Measurements from ENCODE around the gene FARS2.
"Not testable (repeated sequence)": the region's sequence is repeated elsewhere in the genome, so short reads cannot be mapped to it uniquely, and the experiment has no call there.

Gene FARS2

GRCh38 chr6:5550631-5551030 is 289.3 kb downstream of the FARS2 start:
- DNase-seq, result no peak

GRCh38 chr6:5552243-5552642 is 290.9 kb downstream of the FARS2 start:
- DNase-seq, result no peak

DNA sequence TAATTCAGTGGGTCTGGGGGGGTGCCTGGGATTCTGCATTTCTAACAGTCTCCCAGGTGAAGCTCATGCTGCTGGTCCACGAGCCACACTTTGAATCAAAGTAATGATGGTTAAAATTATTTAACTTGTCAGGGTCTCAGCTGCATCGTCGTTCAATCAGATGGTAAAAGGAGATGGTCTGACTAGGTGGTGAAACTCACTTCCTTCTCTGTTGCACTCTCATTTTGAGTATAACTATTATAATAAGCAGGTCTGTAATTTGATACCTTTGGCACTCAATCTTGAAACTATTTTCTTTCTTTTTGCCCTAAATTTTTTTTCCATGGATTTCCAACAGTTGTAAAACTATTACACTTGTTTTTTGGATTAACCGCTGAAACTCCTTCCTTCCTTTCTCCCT is 292.5 kb downstream of the FARS2 start:
- DNase-seq, result no peak

DNA sequence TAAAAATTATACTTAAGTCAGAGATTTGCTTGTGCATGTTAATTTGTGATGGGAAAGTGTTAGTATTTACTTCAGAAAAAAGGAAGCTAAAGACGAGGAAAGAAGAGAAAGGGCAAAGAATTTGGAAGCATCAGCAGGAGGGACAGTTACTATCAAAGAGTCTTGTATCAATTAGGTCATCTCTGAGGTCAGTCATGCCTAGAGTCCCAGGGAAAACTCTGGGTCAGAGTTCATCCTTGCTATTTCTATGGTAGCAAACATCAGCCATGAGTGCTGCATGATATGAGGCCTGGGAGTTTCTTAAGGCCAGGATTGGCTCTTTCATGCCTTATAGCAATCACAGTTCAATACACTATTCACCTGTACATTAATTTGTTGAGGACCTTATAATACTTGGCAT is 292.9 kb downstream of the FARS2 start:
- no peak for DNase-seq

GRCh38 chr6:5556011-5556410 is 294.7 kb downstream of the FARS2 start:
- DNase-seq, result no peak

DNA sequence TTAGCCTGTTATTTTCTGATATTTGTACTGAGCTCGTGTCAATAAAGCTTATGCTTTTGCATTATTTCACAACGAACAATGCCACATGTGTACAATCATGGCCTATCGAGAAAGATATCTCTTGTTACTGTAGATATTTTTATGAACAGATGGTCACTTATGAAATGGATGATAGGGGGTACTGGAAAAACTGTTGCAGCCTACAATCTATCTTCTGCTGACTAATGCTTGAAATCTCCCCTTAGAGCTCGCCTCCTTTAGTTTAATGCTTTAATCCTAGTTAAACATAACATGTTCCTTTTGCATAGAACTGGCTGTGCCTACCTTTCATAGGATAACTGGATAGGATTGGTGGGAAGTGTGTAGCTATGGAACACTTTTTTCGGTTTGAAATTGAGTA is 296.2 kb downstream of the FARS2 start:
- DNase-seq, result no peak

- no peak for DNase-seq
Measured at GRCh38 chr6:5559651-5560050, 298.3 kb downstream of the FARS2 start.

- DNase-seq, result no peak
Measured at GRCh38 chr6:5562277-5562676, 301.0 kb downstream of the FARS2 start.

DNA sequence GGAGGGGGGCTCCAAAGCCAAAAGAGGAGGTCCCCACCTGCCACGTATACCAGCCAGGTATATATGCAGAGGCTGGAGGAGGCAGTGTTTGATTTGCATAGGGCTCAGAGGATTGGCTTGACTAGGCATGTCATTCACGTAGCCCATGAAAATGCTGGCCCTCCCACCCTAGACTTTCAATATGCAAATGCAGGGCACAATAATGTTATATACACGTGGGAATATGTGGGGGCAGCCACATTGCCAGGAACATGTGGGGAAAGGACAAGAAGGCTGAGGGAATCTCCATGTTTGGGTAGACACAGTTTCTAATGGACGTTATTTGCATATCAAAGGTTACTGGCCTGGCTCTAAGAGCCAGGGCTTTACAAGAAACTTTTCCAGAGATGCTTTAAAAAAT is 301.8 kb downstream of the FARS2 start:
- no peak for DNase-seq

DNA sequence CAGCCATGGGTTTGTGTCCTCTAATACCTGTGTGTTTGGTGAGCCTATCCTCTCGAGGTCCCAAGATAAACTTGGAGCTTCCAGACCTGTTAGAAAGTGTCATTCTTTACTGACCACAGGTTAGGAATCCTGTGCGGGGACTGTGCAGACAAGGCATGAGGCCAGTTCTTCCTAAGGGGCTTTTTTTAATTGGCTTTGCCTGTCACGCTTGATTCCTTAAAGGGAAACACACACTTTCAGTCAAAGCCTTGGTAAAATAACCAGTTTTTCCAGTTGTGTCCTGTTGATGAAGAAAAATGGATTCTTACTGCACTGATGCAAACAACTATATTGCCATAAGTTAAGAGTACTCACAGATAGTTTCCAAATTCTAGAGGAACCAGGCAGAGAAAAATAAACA is 303.4 kb downstream of the FARS2 start:
- not testable (repeated sequence) for DNase-seq

DNA sequence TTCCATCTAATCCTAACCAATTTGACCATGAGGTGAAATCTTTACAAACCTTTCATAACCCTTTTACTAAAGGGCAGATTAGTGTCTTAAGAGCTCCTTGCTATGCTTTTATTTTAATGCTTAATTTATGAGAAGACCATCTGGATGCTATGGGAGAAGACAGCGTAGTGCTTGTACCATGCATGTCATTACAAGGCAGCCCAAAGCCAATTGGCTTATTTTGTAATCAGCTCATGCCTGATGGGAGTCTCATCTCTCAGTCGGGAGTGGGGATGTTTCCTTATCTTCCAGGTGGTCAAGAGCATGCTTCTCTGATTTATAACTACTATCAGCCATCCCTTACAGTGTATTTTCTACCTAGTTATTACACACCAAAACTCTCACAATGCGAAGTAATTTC is 304.7 kb downstream of the FARS2 start:
- DNase-seq, result no peak

DNA sequence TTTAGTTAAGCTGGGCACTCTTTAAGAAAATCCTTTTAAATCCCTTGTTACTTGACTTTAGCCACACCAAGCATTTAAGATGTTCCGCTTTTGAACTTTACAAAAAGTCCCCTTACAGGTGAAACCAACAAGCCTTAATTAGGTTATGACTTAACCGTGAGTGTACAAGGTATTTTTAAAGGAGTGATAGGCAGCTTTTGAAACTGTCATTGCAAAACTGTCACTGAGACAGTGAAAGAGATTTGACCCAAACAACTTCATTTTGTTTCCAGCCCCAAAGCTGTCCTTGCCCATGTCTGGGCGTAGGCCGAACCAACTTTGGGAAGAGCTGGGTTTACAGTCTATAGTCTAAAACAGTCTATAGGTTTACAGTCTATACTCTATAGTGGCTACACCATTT is 305.4 kb downstream of the FARS2 start:
- DNase-seq, result no peak

- DNase-seq, result no peak
Measured at GRCh38 chr6:5567352-5567751, 306.0 kb downstream of the FARS2 start.

DNA sequence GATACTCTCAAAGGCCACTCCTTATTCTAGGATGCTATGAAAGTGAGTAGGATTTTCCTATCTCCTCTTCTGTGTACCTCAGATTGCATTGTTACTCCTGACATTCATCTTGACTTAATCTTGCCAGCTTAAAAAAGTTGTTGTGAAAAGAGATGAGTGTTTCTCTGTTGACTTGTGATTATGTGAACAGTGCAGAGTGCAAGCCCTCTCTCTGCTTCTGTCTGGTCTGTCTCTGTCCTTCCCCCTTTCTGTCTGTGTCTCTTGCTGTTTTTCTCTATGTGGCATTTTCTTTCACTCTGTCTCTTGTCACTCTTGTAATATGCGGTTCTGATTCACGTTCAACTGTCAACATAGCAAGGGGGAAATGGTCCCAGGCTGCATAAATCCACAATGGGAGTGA is 306.6 kb downstream of the FARS2 start:
- DNase-seq, result no peak

- no peak for DNase-seq
Measured at GRCh38 chr6:5569491-5569890, 308.2 kb downstream of the FARS2 start.

DNA sequence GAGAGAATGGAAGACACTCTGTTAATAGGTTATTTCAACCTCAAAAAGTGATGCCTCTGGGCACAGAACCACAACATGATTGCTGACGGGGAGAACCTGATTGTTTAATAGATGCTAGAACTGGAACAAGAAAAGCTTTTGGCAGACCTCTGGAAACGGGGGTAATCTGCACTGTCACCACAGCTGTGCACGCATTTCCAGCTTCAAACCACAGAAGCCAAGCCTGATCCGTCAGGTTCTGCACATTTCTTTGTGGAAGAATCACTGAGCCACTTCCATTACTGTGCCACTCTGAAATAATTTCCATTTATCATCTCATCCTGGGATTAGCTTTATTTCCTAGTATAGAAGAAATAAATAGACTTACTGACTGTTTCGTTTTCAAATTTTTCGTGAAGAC is 309.3 kb downstream of the FARS2 start:
- DNase-seq, result no peak

DNA sequence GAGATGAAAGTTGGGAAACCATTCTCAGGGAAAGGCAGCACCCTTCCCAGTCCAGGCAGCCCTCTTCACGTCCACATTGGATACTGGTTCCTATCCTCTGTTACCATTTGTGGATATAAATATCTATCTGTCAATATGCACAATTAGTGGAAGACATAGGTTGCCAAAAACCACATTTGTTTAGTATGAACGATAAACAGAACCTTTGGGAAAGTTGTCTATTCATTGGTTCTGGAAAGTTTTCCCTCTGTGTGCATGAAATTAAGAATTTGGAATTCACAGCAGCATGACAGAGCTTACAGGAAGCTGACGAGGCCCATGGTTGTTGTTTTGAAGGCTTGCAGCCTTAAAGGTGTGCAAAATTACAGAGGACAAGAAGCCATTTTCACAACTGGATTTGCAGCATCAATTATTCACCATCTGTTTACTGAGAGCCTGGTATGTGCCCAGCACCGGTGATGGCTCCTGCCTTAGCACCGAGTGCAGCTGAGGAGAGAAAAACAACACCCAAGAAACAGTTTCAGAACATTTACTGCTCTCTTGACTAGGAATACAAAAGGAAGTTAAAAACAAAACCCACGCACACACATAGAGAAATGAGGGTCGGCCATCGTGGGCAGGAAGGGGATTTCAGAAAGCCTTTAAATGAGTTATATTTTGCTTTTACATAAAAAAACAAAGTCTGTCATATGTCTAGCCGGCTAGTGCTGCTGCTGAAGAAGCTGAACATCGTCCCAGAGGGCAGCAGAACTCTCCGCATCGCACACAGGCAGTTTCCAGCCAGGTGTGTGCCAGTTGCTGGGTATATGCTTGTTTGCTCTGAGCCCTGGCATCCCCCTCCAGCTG is 319.6 kb downstream of the FARS2 start:
- no peak for DNase-seq

- DNase-seq, result no peak
Measured at GRCh38 chr6:5582762-5583161, 321.4 kb downstream of the FARS2 start.

DNA sequence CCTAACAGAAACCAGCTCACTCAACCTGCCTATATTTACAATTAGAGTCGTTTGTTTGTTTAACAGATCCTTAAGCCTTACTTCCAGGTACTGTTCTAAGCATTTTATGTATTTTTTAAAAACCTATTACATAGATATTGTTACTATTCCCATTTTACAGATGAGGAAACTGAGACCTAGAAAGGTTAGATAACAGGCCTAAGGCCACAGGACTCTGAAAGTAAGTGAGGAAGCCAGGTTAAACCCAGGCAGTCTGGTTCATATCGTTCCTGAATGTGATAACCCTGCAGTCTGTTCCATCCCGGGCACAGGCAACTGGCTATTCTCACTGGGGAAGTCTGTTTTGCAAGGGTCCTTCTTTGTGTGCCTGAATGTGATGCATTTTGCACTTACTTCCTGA is 322.2 kb downstream of the FARS2 start:
- DNase-seq, result no peak

DNA sequence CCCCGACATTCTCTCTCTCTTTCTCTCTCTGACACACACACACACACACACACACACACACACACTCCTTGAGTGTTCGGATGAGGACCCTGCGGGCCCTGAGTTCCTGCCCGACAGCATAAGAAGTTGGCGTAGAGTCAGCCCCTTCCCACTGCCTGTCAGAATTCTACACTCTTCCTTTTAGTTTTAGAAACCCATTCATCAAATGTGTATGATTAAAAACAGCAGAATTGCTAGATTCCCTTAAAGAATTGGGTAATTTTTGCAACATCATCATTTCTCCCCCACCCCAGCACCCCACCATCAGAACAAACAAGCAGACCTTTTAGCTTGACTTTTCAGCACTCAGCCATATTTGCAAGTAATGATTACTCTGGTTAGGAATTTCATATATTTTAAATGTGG is 322.8 kb downstream of the FARS2 start:
- no peak for DNase-seq

- DNase-seq, result no peak
Measured at GRCh38 chr6:5587648-5588047, 326.3 kb downstream of the FARS2 start.

DNA sequence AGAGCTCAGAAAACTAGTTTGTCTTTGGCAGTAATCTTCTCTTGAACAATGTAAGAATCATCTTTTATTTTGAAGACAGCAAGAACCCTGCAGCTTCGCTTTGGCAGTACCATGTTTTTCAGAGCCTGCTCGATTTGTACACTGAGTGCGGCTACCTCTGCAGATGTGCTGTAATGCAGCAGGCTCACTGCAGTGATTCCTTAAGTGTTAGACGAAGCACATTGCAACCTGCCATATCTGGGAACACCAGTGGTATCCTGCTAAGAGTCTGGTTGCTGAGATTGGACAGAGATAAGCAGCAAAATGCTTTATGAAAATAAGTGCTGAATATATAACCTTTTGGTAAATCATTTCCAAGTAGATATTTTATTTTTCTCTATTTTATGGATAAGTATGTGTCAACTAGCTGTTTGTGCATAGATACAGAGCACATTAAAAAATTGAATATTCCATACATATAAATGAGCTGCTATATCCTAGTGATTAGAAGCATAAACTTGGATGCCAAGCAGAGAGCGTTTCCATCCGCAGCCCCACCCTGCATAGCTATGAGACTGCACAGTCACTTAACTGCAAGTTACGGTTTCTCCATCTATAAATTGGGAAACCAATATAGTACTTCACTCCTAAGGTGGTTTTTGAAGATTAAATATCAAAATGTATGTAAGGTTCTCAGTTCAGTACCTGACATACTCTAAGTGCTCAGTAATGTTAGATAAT is 328.3 kb downstream of the FARS2 start:
- no peak for DNase-seq

DNA sequence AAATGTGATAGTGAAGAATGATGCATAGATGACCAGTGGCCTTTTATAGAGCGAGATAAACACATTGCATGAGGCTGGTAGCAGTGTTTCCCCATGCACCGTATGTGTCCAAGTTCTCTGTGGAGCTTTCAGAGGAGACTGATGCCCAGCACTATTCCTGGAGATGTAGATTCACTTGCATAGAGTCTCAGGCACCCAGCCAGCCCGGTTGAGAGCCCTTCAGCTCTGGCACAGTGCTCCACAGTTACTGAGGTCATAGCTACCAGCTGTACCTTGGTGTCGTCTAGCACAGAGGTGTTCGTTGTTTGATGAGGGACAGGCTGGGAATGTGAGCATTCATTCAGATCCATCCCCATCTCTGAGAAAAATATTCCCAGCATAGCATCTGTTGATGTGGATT is 328.9 kb downstream of the FARS2 start:
- DNase-seq, result no peak

DNA sequence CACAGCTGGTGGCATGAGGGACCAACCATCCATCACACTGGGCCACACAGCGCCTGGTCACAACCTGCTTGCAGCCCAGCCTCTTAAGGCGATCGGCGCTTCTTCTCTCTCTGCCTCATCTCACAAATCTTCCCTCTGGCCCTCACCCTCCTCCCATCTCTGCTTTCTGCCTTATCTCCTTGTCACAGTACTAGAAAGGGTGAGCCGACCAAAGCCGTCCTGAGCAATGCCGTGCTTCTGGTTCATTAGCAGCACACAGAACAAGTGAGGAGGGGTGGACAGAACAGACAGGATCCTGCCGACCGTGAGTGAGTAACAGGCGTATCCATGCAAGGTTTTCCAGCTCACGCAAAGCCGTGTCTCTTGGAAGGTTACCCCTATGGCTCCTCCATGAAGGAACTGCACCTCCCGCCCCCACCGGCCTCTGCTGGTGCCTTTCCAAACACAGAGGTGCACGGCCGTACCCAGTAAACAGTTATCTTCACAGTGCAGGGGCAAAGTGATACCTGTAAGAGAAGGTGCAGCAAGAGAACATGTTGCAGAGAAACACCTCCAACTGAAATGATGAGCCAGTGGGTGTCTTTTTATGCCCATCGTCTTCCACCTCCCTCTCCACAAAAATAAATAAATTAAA is 331.7 kb downstream of the FARS2 start:
- no peak for DNase-seq
